Breast epithelium (tissue), 4 donors: Measurements from ENCODE around the gene HDHD3. TPM values are rescaled to one million over a fixed set of nuclear protein-coding genes. Genes with fewer than 3 reads are reported as not detected.
"Not testable (repeated sequence)": the region's sequence is repeated elsewhere in the genome, so short reads cannot be mapped to it uniquely, and the experiment has no call there.

ENCODE experiments used
- DNase-seq, 2 donors: peaks; one replicate each; pipeline ENCODE4 v3.0.0-alpha.2; 2019; ENCODE audit warnings: low spot score in 2 of 2
- H3K27ac ChIP-seq, 2 donors: fragments of 200-600 bp; sonication (generic) in 1 of 2; one replicate each; pipeline ENCODE4 v1.5.1; 2016 to 2019; ENCODE audit warnings: mild to moderate bottlenecking in 1 of 2
- H3K27me3 ChIP-seq, 2 donors: fragments of 200-600 bp; sonication (generic) in 1 of 2; one replicate each; pipeline versions ENCODE4 v1.5.1 to v1.6.0; 2017 to 2019; ENCODE audit warnings: control low read depth in 1 of 2, mild to moderate bottlenecking in 1 of 2
- H3K36me3 ChIP-seq: fragments of 200-600 bp; one replicate; pipeline ENCODE4 v1.5.1; 2019
- H3K4me1 ChIP-seq, 2 donors: fragments of 200-600 bp; sonication (generic); one replicate each; pipeline ENCODE4 v1.5.1; 2016 to 2019; ENCODE audit warnings: control low read depth in 1 of 2
- H3K4me3 ChIP-seq, 3 donors: fragments of 200-600 bp; sonication (generic); 1 replicate in 2 of 3; 2 replicates in 1 of 3; pipeline ENCODE4 v1.5.1; 2016 to 2019; ENCODE audit warnings: mild to moderate bottlenecking in 3 of 3, moderate library complexity in 2 of 3
- H3K9me3 ChIP-seq, 2 donors: fragments of 200-600 bp; sonication (generic) in 1 of 2; one replicate each; pipeline ENCODE4 v1.5.1; 2016 to 2019; ENCODE audit warnings: control low read depth in 1 of 2
- POLR2A ChIP-seq: fragments of 450-650 bp; IDR thresholded peaks from one replicate; pipeline ENCODE4 v1.6.1; 2016; ENCODE audit warnings: antibody characterized with exemption, mild to moderate bottlenecking, moderate library complexity
- POLR2AphosphoS5 ChIP-seq, 3 donors: sonication (generic); formaldehyde crosslinking; IDR thresholded peaks; one replicate each; pipeline ENCODE4 v1.6.1; 2017; ENCODE audit warnings: antibody characterized with exemption in 3 of 3
- intact Hi-C: fragments of 100-400 bp; cut with DNase I; formaldehyde crosslinking; loops from one replicate; pipeline ENCODE4 v1.15.1; 2023; ENCODE audit warnings: low total_unique reads
- total RNA-seq, 3 donors: library from RNA; depleted of rRNA; stranded (reverse); fragments of >200 nt; gene quantifications; one replicate each; pipeline ENCODE4 v1.1.0, GENCODE V29; 2016
- TF ChIP-seq, protein P1 (sequence below), 3 donors: fragments of 450-650 bp; IDR thresholded peaks; one replicate each; pipeline ENCODE4 v1.5.1; 2016 to 2017; ENCODE audit warnings: antibody characterized with exemption in 3 of 3, mild to moderate bottlenecking in 3 of 3, moderate library complexity in 3 of 3

The HDHD3 gene
- total RNA-seq, 3 donors from 2014 or later: 24.5 to 66.9 (median 54.1) TPM

DNA sequence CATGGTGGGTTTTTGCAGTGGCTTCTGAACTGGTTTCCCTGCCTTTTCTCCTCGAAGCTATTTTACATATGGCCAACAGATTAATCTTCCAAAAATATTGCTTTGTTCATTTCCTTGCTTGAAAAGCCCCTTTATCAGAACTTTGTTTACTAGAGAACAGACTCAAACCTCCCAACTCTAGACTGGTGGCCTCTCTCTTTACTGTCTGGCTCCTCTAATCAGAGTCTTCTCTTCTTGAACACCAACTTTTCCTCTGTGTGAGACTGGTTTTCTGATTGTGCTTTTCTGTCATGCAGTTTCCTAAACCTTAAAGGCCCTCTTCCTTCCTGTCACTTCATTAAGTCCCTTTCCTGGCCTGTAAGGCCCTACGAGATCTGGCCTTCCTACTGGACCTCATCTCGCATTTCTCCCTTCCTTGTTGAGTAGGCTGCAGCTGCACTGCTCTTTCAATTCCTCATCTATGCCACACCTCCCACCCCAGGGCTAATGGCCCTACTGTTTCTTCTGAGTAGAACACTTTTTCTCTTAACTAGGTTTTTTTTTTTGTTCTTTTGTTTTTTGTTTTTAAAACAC lies 39.4 kb upstream of the HDHD3 start:
- Histone ChIP-seq H3K27me3 (no peaks in the 10 kb centered on the region), H3K9me3 (no peaks in the 10 kb centered on the region), H3K27ac (no peak overlapping the region), H3K36me3 (no peaks in the 10 kb centered on the region), H3K4me3 (no peak overlapping the region), H3K4me1 (no peaks in the 10 kb centered on the region)
- no peak for DNase-seq
- intact Hi-C loops: no loop called here
- TF ChIP-seq, protein P1, sequence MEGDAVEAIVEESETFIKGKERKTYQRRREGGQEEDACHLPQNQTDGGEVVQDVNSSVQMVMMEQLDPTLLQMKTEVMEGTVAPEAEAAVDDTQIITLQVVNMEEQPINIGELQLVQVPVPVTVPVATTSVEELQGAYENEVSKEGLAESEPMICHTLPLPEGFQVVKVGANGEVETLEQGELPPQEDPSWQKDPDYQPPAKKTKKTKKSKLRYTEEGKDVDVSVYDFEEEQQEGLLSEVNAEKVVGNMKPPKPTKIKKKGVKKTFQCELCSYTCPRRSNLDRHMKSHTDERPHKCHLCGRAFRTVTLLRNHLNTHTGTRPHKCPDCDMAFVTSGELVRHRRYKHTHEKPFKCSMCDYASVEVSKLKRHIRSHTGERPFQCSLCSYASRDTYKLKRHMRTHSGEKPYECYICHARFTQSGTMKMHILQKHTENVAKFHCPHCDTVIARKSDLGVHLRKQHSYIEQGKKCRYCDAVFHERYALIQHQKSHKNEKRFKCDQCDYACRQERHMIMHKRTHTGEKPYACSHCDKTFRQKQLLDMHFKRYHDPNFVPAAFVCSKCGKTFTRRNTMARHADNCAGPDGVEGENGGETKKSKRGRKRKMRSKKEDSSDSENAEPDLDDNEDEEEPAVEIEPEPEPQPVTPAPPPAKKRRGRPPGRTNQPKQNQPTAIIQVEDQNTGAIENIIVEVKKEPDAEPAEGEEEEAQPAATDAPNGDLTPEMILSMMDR (IDR thresholded peaks at IDR 0.05): no peak
- TF ChIP-seq POLR2A: no peak
- no peak for TF ChIP-seq POLR2AphosphoS5 (IDR thresholded peaks at IDR 0.05)

GRCh38 chr9:113410207-113410864 lies 33.5 kb upstream of the HDHD3 start, which contains the start of the genes C9orf43 and POLE3:
Gene C9orf43 (plus strand): TSS chr9:113410747. CDS start chr9:113413494, 2,747 bp downstream.
Gene POLE3 (minus strand): TSS chr9:113410675. CDS start chr9:113410293, 382 bp downstream.
- TF ChIP-seq POLR2AphosphoS5 (IDR thresholded peaks at IDR 0.05): peak; percentile 82 to 92 (median 84)
- TF ChIP-seq POLR2A: peak; percentile 45
- TF ChIP-seq, protein P1 (IDR thresholded peaks at IDR 0.05): no peak
- intact Hi-C loops: no loop called here
- peak within 1 kb of the TSS; percentile 80 to 97 (median 91) for H3K4me3 ChIP-seq

DNA sequence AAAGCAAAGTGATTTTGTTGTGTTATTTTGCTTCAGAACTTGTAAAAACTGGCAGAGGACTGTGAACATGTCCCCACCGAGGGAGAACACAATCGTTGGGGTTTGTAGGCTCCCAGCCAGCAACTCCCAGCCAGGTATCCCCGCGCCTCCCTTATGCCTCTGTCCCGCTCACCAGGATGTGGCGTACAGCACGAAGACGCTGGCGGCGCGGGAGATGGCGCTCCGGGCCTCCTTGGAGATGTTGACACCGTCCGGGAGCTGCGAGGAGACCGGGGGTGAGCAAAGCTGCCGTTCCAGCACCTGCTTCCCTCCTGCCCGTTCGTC lies 33.1 kb upstream of the HDHD3 start:
- Histone ChIP-seq H3K4me3 (peak overlapping the region; percentile 80 to 97 (median 91)), H3K4me1 (peaks cover 0 to 9% of the 10 kb centered on the region in 2 donors), H3K36me3 (no peaks in the 10 kb centered on the region), H3K27ac (peak overlapping the region; percentile 99), H3K9me3 (no peaks in the 10 kb centered on the region), H3K27me3 (no peaks in the 10 kb centered on the region)
- no peak for TF ChIP-seq POLR2A
- TF ChIP-seq POLR2AphosphoS5 (IDR thresholded peaks at IDR 0.05): no peak
- TF ChIP-seq, protein P1 (IDR thresholded peaks at IDR 0.05): no peak
- DNase-seq: no peak
- intact Hi-C loops: no loop called here

More at GRCh38 chr9:113410207-113410864, 33.5 kb upstream of the HDHD3 start, which contains the start of the genes C9orf43 and POLE3:
- no peaks in the 10 kb centered on the region for H3K36me3 ChIP-seq
- DNase-seq: peak; percentile 91 to 93
- H3K4me1 ChIP-seq: peaks cover 0 to 9% of the 10 kb centered on the region in 2 donors
- no peaks in the 10 kb centered on the region for H3K27me3 ChIP-seq
- H3K27ac ChIP-seq: peak within 1 kb of the TSS; percentile 99
- H3K9me3 ChIP-seq: no peaks in the 10 kb centered on the region

- H3K27me3 ChIP-seq: no peaks in the 10 kb centered on the region
- H3K27ac ChIP-seq: peak overlapping the region; percentile 99
- no peak for DNase-seq
- no peaks in the 10 kb centered on the region for H3K36me3 ChIP-seq
- peak overlapping the region; percentile 80 to 97 (median 91) for H3K4me3 ChIP-seq
- no peaks in the 10 kb centered on the region for H3K9me3 ChIP-seq
- H3K4me1 ChIP-seq: peaks cover 0 to 9% of the 10 kb centered on the region in 2 donors
- TF ChIP-seq POLR2AphosphoS5 (IDR thresholded peaks at IDR 0.05) (no peak), POLR2A (no peak)
- TF ChIP-seq, protein P1 (IDR thresholded peaks at IDR 0.05): no peak
- intact Hi-C loops: no loop called here
These were observed 32.7 kb upstream of the HDHD3 start for GRCh38 chr9:113409481-113409880.

- H3K27me3 ChIP-seq, H3K36me3 ChIP-seq, H3K4me1 ChIP-seq, H3K4me3 ChIP-seq, intact Hi-C loops, H3K9me3 ChIP-seq: not testable (repeated sequence)
- peak overlapping the region; percentile 54 to 73 for H3K27ac ChIP-seq
- TF ChIP-seq, protein P1 (IDR thresholded peaks at IDR 0.05): peak; percentile 57 to 90 (median 87)
- peak; percentile 56 to 64 for DNase-seq
These were observed 30.2 kb upstream of the HDHD3 start for GRCh38 chr9:113406873-113407511.

DNA sequence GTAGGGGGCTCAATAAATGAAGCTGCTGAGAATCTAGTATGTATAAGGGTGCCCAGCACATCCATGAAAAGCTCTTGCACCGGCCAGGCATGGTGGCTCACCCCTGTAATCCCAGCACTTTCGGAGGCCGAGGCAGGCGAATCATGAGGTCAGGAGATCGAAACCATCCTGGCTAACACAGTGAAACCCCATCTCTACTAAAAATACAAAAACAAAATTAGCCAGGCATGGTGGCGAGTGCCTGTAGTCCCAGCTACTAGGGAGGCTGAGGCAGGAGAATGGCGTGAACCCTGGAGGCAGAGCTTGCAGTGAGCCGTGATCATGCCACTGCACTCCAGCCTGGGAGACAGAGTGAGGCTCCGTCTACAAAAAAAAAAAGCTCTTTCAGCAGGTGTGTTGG lies 29.6 kb upstream of the HDHD3 start:
- H3K4me1 ChIP-seq, DNase-seq, H3K9me3 ChIP-seq, H3K27me3 ChIP-seq, H3K36me3 ChIP-seq, H3K4me3 ChIP-seq, intact Hi-C loops: not testable (repeated sequence)
- peak overlapping the region; percentile 54 to 73 for H3K27ac ChIP-seq
